Measurements from ENCODE around the gene TET2. TPM values are rescaled to one million over a fixed set of nuclear protein-coding genes. Genes with fewer than 3 reads are reported as not detected.

The TET2 gene
- total RNA-seq, 1 donor = 18.6 TPM

DNA sequence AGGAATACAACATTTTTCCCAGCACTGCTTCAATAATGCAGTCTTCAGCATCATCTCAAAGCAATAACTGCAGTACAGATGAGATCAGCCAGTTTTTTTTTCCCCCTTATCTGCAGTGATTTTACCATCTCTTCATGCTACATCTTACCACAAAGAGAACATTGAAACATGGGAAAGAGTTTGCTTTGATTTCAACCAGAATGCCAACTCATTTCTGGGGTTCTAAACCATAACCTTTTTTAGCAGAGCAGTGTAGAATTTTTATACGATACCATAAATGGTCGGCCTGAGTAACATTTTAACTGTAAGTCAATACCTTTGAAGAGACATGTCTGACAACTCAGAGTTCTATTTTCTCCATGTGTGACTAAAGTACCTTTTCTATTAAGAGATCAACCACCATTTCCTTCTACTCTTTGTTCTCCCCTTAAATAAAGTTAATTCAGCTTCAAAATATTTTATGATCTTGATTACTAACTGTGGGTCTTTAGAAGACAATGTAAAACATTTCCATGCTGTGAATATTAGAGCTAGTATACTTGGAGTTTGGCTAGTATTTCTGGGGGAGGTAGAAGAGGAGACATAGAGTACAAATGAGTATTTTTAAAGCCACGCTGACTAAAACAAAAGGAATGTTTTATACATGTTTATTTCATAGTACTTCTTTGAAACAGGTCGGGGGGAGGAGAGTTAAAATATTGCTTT lies 69.1 kb downstream of the TET2 start:
- no peak overlapping the region for H3K4me3 ChIP-seq (ENCODE audit: low read depth, low read length)
- no peak for DNase-seq (ENCODE audit: low read depth)
- TF ChIP-seq, protein P1, sequence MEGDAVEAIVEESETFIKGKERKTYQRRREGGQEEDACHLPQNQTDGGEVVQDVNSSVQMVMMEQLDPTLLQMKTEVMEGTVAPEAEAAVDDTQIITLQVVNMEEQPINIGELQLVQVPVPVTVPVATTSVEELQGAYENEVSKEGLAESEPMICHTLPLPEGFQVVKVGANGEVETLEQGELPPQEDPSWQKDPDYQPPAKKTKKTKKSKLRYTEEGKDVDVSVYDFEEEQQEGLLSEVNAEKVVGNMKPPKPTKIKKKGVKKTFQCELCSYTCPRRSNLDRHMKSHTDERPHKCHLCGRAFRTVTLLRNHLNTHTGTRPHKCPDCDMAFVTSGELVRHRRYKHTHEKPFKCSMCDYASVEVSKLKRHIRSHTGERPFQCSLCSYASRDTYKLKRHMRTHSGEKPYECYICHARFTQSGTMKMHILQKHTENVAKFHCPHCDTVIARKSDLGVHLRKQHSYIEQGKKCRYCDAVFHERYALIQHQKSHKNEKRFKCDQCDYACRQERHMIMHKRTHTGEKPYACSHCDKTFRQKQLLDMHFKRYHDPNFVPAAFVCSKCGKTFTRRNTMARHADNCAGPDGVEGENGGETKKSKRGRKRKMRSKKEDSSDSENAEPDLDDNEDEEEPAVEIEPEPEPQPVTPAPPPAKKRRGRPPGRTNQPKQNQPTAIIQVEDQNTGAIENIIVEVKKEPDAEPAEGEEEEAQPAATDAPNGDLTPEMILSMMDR (IDR thresholded peaks at IDR 0.05; ENCODE audit: insufficient read depth, low read length) = no peak

DNA sequence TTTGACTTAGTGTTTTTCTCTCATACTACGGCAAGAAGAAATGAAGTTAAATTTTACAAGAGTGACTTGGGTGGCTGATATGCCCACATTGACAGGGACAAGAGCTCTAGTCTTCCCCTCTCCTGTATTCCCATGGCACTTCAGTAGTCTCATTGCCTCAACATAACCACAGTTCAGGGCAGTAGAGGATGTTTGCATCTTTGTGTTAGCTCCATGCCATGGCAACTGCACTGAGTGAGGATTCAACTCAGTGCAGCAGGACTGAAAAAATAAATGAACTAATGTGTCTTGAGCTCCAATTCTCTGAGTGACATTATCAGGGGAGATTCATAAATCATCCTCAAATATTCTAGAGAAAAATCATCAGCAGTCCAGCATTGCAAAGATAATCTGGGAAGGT lies 78.8 kb downstream of the TET2 start:
- TF ChIP-seq, protein P1 (IDR thresholded peaks at IDR 0.05; ENCODE audit: insufficient read depth, low read length) = no peak

DNA sequence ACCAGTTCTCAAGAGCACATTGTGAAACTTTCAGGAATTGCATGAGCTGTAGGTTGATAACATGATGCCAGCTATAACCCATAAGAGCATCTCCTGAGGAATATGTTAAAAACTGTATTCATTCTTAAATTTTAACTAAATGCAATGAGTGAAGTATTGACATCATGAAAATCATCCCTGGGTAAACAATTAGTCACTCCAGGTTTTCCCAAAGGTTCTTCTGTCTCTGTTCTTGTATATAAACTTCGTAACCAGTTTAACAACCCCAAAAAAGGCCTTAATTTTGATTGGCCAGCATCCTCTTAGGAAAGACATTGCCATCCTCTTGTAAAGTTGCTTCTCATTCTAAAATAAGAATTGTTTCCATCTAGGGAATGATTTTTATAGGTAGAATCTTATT lies 80.4 kb downstream of the TET2 start:
- DNase-seq (ENCODE audit: low read depth) = no peak
- TF ChIP-seq, protein P1 (IDR thresholded peaks at IDR 0.05; ENCODE audit: insufficient read depth, low read length) = no peak
- H3K4me3 ChIP-seq (ENCODE audit: low read depth, low read length) = no peak overlapping the region

More for the DNA sequence above, 78.8 kb downstream of the TET2 start:
- no peak overlapping the region for H3K4me3 ChIP-seq (ENCODE audit: low read depth, low read length)
- DNase-seq (ENCODE audit: low read depth) = no peak

DNA sequence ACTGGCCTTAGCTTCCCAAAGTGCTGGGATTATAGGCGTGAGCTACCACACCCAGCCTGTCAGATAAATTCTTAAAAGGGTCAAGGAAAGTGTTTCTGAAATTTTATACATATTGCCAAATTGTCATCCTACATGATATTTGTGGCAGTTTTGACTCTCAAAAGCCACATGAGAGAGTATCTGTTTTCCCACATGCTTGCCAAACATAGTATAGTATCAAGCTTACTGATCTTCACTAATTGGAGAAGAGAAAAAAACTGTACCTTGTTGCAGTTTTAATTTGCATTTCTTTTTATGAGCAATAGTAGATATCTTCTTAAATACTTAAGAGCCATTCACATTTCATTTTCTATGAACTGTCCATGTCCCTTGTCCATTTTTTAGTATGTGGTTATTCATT lies 83.6 kb downstream of the TET2 start:
- H3K4me3 ChIP-seq (ENCODE audit: low read depth, low read length) = no peak overlapping the region
- TF ChIP-seq, protein P1 (IDR thresholded peaks at IDR 0.05; ENCODE audit: insufficient read depth, low read length) = no peak
- DNase-seq (ENCODE audit: low read depth) = no peak

DNA sequence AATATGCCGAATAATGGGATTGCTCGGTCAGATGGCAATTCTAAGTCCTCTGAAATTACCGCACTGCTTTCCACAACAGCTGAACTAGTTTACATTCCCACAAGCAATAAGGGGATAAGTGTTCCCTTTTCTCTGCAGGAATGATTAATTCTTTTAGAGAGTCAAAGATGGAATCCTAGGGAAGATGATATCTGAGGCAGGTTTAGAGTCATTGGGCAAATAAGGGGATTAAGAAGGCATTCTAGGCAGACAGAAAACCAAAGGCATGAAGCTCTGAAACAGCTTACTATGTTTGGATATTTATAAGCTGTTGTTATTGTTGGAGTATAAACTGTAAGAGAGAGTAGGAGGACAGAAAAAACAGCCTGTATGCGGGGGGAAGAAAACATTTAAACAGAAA lies 85.7 kb downstream of the TET2 start:
- DNase-seq (ENCODE audit: low read depth) = no peak
- TF ChIP-seq, protein P1 (IDR thresholded peaks at IDR 0.05; ENCODE audit: insufficient read depth, low read length) = no peak
- H3K4me3 ChIP-seq (ENCODE audit: low read depth, low read length) = no peak overlapping the region

DNA sequence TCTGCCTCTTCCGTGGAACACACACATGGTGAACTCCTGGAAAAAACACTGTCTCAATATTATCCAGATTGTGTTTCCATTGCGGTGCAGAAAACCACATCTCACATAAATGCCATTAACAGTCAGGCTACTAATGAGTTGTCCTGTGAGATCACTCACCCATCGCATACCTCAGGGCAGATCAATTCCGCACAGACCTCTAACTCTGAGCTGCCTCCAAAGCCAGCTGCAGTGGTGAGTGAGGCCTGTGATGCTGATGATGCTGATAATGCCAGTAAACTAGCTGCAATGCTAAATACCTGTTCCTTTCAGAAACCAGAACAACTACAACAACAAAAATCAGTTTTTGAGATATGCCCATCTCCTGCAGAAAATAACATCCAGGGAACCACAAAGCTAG lies 87.9 kb downstream of the TET2 start:
- TF ChIP-seq, protein P1 (IDR thresholded peaks at IDR 0.05; ENCODE audit: insufficient read depth, low read length) = no peak
- no peak for DNase-seq (ENCODE audit: low read depth)
- no peak overlapping the region for H3K4me3 ChIP-seq (ENCODE audit: low read depth, low read length)
